ENCODE results near the gene LRFN5. TPM values are rescaled to one million over a fixed set of nuclear protein-coding genes. Genes with fewer than 3 reads are reported as not detected.
"Not testable (repeated sequence)": the region's sequence is repeated elsewhere in the genome, so short reads cannot be mapped to it uniquely, and the experiment has no call there.

LRFN5 gene
- total RNA-seq, 1 experiment from 2014 or later, result 9.8 TPM

DNA sequence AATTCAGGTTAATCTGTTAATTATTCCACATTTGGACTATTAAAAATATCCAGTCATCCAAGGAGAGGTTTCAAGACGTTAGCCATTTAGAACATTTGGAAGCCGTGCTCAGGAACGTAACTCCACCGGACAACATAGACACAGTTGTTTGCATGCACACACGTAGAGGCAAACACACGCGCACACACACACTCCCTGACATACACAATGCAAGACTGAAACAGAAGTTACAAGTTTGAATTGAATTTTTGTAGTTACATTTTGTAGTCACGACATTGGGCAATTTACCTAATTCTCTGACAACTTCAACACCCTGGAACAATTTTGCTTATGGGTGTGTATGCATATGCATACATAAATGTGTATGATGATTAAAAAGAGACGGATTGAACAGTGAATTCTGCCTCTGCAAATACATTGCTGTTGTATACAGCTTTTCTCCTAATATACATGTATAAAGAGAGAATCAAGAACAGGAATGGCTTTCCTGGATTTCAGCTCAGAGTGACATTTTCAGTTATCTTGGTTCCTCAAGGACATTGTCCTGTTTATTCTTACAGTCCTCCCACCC, 298.8 kb downstream of the LRFN5 start:
- peaks cover 7% of the 10 kb centered on the region; the same call in 1 of the 2 replicates for H3K4me1 ChIP-seq (ENCODE audit: control insufficient read depth, insufficient read depth, low read length)
- POLR2A ChIA-PET, result no interaction called here
- no peaks in the 10 kb centered on the region for H3K9me3 ChIP-seq (ENCODE audit: control insufficient read depth, insufficient read depth, low read depth, low read length)
- no peak overlapping the region for H3K27ac ChIP-seq (ENCODE audit: low read length)
- H3K27me3 ChIP-seq (ENCODE audit: control insufficient read depth, insufficient read depth, low read length), result no peaks in the 10 kb centered on the region
- CTCF ChIA-PET, result no interaction called here
- TF ChIP-seq POLR2AphosphoS5 (IDR thresholded peaks at IDR 0.05; ENCODE audit: low read depth, low read length) (no peak), SIN3A (IDR thresholded peaks at IDR 0.05; ENCODE audit: borderline replicate concordance, insufficient read depth, low read depth, low read length) (no peak), TCF7L2 (IDR thresholded peaks at IDR 0.05; ENCODE audit: low read depth, low read length) (no peak)
- TF ChIP-seq, protein P1, sequence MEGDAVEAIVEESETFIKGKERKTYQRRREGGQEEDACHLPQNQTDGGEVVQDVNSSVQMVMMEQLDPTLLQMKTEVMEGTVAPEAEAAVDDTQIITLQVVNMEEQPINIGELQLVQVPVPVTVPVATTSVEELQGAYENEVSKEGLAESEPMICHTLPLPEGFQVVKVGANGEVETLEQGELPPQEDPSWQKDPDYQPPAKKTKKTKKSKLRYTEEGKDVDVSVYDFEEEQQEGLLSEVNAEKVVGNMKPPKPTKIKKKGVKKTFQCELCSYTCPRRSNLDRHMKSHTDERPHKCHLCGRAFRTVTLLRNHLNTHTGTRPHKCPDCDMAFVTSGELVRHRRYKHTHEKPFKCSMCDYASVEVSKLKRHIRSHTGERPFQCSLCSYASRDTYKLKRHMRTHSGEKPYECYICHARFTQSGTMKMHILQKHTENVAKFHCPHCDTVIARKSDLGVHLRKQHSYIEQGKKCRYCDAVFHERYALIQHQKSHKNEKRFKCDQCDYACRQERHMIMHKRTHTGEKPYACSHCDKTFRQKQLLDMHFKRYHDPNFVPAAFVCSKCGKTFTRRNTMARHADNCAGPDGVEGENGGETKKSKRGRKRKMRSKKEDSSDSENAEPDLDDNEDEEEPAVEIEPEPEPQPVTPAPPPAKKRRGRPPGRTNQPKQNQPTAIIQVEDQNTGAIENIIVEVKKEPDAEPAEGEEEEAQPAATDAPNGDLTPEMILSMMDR (IDR thresholded peaks at IDR 0.05), result no peak
- BruUV-seq (replicated peaks), result no TSS peak
- intact Hi-C loops (cut with micrococcal nuclease; ENCODE audit: unreplicated experiment), result no loop called here
- no peak overlapping the region for H3K4me3 ChIP-seq (ENCODE audit: low read depth in 2 of 2, low read length in 2 of 2)
- no peaks in the 10 kb centered on the region for H3K36me3 ChIP-seq (ENCODE audit: control insufficient read depth, insufficient read depth, low read length)
- in situ Hi-C loops (cut with HindIII; ENCODE audit: low pct_unique_long_range_greater_than_20kb, low sequenced_read_pairs), result no loop called here
- no peak for DNase-seq (ENCODE audit: low read depth, low spot score)
- ATAC-seq, result no peak

DNA sequence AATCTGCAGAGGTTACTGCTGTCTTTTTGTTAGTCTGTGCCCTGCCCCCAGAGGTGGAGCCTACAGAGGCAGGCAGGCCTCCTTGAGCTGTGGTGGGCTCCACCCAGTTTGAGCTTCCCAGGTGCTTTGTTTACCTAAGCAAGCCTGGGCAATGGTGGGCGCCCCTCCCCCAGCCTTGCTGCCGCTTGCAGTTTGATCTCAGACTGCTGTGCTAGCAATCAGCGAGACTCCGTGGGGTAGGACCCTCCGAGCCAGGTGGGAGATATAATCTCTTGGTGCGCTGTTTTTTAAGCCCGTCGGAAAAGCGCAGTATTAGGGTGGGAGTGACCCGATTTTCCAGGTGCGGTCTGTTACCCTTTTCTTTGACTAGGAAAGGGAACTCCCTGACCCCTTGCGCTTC, 304.5 kb downstream of the LRFN5 start:
- DNase-seq (ENCODE audit: low read depth, low spot score); H3K4me3 ChIP-seq (ENCODE audit: low read depth in 2 of 2, low read length in 2 of 2); H3K27me3 ChIP-seq (ENCODE audit: control insufficient read depth, insufficient read depth, low read length); BruUV-seq (replicated peaks); H3K4me1 ChIP-seq (ENCODE audit: control insufficient read depth, insufficient read depth, low read length); ATAC-seq; POLR2A ChIA-PET; in situ Hi-C loops (cut with HindIII; ENCODE audit: low pct_unique_long_range_greater_than_20kb, low sequenced_read_pairs); H3K27ac ChIP-seq (ENCODE audit: low read length); H3K36me3 ChIP-seq (ENCODE audit: control insufficient read depth, insufficient read depth, low read length); H3K9me3 ChIP-seq (ENCODE audit: control insufficient read depth, insufficient read depth, low read depth, low read length); CTCF ChIA-PET; intact Hi-C loops (cut with micrococcal nuclease; ENCODE audit: unreplicated experiment): not testable (repeated sequence)

DNA sequence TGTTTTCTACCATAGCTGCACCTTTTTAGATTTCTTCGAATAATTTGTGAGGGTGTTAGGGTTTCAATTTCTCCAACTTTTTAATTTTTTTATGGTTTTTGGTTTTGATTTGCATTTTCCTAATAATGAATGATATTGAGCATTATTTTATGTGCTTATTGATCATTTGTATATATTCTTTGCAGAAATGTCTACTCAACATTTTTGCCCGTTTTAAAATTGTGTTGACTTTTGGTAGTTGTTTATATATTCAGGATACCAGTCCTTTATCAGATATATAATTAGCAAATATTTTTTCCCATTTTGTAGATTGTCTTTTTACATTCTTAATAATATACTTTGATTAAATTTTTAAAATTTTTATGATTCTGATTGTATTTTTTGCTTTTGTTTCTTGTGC, 306.7 kb downstream of the LRFN5 start:
- no peak overlapping the region for H3K4me3 ChIP-seq (ENCODE audit: low read depth in 2 of 2, low read length in 2 of 2)
- BruUV-seq (replicated peaks), result no TSS peak
- ChIA-PET CTCF (no interaction called here), POLR2A (no interaction called here)
- H3K27me3 ChIP-seq (ENCODE audit: control insufficient read depth, insufficient read depth, low read length), result no peaks in the 10 kb centered on the region
- intact Hi-C loops (cut with micrococcal nuclease; ENCODE audit: unreplicated experiment), result no loop called here
- ATAC-seq, result no peak
- peaks cover 5% of the 10 kb centered on the region; the same call in 1 of the 2 replicates for H3K9me3 ChIP-seq (ENCODE audit: control insufficient read depth, insufficient read depth, low read depth, low read length)
- DNase-seq (ENCODE audit: low read depth, low spot score), result no peak
- no peaks in the 10 kb centered on the region for H3K36me3 ChIP-seq (ENCODE audit: control insufficient read depth, insufficient read depth, low read length)
- TF ChIP-seq, protein P2, sequence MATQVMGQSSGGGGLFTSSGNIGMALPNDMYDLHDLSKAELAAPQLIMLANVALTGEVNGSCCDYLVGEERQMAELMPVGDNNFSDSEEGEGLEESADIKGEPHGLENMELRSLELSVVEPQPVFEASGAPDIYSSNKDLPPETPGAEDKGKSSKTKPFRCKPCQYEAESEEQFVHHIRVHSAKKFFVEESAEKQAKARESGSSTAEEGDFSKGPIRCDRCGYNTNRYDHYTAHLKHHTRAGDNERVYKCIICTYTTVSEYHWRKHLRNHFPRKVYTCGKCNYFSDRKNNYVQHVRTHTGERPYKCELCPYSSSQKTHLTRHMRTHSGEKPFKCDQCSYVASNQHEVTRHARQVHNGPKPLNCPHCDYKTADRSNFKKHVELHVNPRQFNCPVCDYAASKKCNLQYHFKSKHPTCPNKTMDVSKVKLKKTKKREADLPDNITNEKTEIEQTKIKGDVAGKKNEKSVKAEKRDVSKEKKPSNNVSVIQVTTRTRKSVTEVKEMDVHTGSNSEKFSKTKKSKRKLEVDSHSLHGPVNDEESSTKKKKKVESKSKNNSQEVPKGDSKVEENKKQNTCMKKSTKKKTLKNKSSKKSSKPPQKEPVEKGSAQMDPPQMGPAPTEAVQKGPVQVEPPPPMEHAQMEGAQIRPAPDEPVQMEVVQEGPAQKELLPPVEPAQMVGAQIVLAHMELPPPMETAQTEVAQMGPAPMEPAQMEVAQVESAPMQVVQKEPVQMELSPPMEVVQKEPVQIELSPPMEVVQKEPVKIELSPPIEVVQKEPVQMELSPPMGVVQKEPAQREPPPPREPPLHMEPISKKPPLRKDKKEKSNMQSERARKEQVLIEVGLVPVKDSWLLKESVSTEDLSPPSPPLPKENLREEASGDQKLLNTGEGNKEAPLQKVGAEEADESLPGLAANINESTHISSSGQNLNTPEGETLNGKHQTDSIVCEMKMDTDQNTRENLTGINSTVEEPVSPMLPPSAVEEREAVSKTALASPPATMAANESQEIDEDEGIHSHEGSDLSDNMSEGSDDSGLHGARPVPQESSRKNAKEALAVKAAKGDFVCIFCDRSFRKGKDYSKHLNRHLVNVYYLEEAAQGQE (IDR thresholded peaks at IDR 0.05; ENCODE audit: insufficient read depth in 1 of 2, low read depth in 2 of 2, low read length in 1 of 2), result no peak
- in situ Hi-C loops (cut with HindIII; ENCODE audit: low pct_unique_long_range_greater_than_20kb, low sequenced_read_pairs), result no loop called here
- H3K27ac ChIP-seq (ENCODE audit: low read length), result no peak overlapping the region
- no peaks in the 10 kb centered on the region for H3K4me1 ChIP-seq (ENCODE audit: control insufficient read depth, insufficient read depth, low read length)

Data from Panc1 (cell line).